HG03575 (cell line): ENCODE measurements around the gene FGF9.

Experiments
- ATAC-seq: cut with Tn5 transposase; IDR thresholded peaks from one replicate; pipeline ENCODE4 v1.9.1; 2021; ENCODE audit not compliant: unreplicated experiment, insufficient number of reproducible peaks, low FRiP score; ENCODE audit errors: extremely low read depth

FGF9 gene

GRCh38 chr13:21670883-21671619 is at the start of gene FGF9:
Gene FGF9 (plus strand): TSS chr13:21671073. CDS start chr13:21671913, 840 bp downstream.
- ATAC-seq, result no peak

GRCh38 chr13:21625366-21625765 is 45.5 kb upstream of the FGF9 start:
- ATAC-seq, result no peak

GRCh38 chr13:21632196-21632595 is 38.7 kb upstream of the FGF9 start:
- no peak for ATAC-seq

GRCh38 chr13:21636656-21637055 is 34.2 kb upstream of the FGF9 start:
- ATAC-seq, result no peak

- no peak for ATAC-seq
These were observed 33.6 kb upstream of the FGF9 start for GRCh38 chr13:21637296-21637695.

- ATAC-seq, result no peak
These were observed 32.3 kb upstream of the FGF9 start for GRCh38 chr13:21638319-21639282.

GRCh38 chr13:21639561-21639960 is 31.3 kb upstream of the FGF9 start:
- ATAC-seq, result no peak

GRCh38 chr13:21641629-21642028 is 29.2 kb upstream of the FGF9 start:
- ATAC-seq, result no peak

- no peak for ATAC-seq
These were observed 13.3 kb upstream of the FGF9 start for GRCh38 chr13:21657538-21657937.

GRCh38 chr13:21659087-21659486 is 11.8 kb upstream of the FGF9 start:
- ATAC-seq, result no peak

- no peak for ATAC-seq
These were observed 9.6 kb upstream of the FGF9 start for GRCh38 chr13:21661097-21661909.

- no peak for ATAC-seq
These were observed 7.7 kb upstream of the FGF9 start for GRCh38 chr13:21663197-21663596.

GRCh38 chr13:21668732-21669275 is 2.1 kb upstream of the FGF9 start:
- ATAC-seq, result no peak

- no peak for ATAC-seq
These were observed 629 bp upstream of the FGF9 start for GRCh38 chr13:21670006-21670882.

- no peak for ATAC-seq
These were observed 880 bp downstream of the FGF9 start for GRCh38 chr13:21671620-21672286.

- ATAC-seq, result no peak
These were observed 1.4 kb downstream of the FGF9 start for GRCh38 chr13:21672287-21672680.

- ATAC-seq, result no peak
These were observed 2.1 kb downstream of the FGF9 start for GRCh38 chr13:21672796-21673538.
